Neural cell (in vitro differentiated cells): ENCODE results near the gene KRT83.
"Not testable (repeated sequence)": the region's sequence is repeated elsewhere in the genome, so short reads cannot be mapped to it uniquely, and the experiment has no call there.

ENCODE experiments used
- CTCF ChIP-seq: fragments of 450-650 bp; IDR thresholded peaks from 2 replicates; pipeline ENCODE4 v1.5.1; 2014; ENCODE audit warnings: antibody characterized with exemption, mild to moderate bottlenecking, moderate library complexity; ENCODE audit not compliant: poor library complexity, severe bottlenecking
- EP300 ChIP-seq: fragments of 450-650 bp; conservative IDR thresholded peaks from 2 replicates; pipeline ENCODE4 v1.6.1; 2014; ENCODE audit warnings: antibody characterized with exemption, mild to moderate bottlenecking, moderate library complexity; ENCODE audit not compliant: poor library complexity, severe bottlenecking
- MXI1 ChIP-seq: fragments of 450-650 bp; conservative IDR thresholded peaks from 2 replicates; pipeline ENCODE4 v1.6.1; 2014; ENCODE audit warnings: antibody characterized with exemption, mild to moderate bottlenecking; ENCODE audit not compliant: poor library complexity, severe bottlenecking
- POLR2AphosphoS5 ChIP-seq: IDR thresholded peaks from 2 replicates; pipeline ENCODE4 v1.6.1; 2012

DNA sequence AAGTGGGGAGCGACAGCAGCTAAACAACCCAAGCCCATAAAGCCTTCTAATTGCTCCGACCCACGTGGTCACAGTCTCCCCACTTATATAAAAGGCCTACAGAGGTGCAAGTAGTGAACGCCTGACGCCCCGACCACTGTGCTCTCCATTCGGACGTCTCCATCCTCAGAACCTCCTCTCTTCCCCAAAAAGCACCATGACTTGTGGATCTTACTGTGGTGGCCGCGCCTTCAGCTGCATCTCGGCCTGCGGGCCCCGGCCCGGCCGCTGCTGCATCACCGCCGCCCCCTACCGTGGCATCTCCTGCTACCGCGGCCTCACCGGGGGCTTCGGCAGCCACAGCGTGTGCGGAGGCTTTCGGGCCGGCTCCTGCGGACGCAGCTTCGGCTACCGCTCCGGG, 19.5 kb downstream of the KRT83 start:
- TF ChIP-seq CTCF, POLR2AphosphoS5, MXI1, EP300: not testable (repeated sequence)
